ENCODE results near the gene SCGB3A1.

SCGB3A1 gene, protein sequence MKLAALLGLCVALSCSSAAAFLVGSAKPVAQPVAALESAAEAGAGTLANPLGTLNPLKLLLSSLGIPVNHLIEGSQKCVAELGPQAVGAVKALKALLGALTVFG

DNA sequence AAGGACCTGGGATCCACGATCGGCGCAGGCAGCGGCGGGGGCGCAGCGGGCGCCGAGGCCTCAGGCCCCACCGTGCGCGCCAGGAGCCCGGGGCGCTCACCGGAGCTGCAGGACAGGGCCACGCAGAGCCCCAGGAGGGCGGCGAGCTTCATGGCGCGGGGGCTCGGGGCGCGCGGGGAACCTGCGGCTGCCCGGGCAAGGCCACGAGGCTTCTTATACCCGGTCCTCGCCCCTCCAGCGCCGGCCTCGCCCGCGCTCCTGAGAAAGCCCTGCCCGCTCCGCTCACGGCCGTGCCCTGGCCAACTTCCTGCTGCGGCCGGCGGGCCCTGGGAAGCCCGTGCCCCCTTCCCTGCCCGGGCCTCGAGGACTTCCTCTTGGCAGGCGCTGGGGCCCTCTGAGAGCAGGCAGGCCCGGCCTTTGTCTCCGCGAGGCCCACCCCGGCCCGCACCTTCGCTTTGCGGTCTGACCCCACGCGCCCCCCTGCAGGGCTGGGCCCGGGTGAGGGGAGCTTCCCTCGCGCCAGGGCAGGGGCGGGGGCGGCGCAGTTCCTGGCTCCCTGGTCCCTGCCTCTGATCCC, at the start of gene SCGB3A1:
Gene SCGB3A1, minus strand, starts transcription at position 189 of the 577 bp plus-strand sequence. Its CDS starts 37 bp downstream, at position 152.
- DNase-seq (ENCODE audit: low spot score): no peak

DNA sequence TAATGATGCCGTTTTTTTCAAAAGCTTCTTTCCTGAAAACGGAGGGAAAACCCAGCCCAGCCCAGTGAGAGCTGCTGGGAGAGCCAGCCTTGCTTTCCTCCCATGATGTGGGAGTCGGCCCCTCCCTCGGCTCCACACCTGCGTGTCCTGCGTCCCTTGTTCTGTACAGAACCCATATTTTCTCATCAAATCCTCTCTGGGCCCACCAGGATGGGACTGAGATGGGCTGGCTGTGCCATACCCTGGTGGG, 49.2 kb upstream of the SCGB3A1 start:
- DNase-seq (ENCODE audit: low spot score): no peak

DNA sequence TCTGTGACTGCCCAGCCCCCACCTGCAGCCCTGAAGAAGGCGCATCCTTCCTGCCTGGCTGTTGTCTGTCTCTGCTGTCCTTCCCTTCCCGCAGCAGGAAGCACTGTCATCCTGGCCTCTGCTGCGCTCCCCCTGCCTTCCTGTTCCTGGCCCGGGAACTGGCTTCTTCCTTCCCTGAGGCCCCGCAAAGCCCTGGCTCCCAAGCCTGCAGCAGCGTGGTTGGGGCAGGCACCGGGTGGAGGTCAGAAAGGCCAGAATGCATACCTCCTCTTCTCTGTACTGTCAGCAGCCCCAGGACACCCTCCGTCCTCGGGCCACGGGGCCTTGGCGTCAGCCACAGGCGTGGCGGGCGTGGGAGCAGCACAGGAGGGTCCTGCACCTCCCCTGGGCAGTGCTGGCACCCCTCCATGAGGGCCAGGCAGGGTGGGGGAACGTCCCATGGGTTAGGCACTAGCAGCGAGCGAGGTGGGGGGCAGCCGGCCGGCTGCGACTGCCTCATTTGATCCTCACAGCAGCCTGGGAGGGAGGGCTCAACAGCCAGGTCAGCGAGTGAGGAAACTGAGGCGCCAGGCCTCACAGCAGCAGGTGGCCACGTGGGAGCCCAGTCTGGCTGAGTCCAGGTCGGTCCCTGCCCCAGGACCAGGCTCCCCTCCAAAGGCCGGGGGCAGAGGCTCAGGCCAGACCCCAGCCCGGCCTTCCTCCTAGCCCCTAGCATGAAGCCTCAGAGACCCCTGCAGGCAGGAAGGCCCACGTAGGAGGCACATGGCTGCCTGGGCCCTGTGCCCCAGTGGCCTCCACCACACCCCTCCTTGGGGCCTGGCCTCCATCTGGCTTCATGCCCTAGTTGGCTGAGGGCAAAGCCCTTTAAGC, 48.7 kb upstream of the SCGB3A1 start:
- no peak for DNase-seq (ENCODE audit: low spot score)

GRCh38 chr5:180639287-180639686, 48.0 kb upstream of the SCGB3A1 start:
- DNase-seq (ENCODE audit: low spot score): no peak

DNA sequence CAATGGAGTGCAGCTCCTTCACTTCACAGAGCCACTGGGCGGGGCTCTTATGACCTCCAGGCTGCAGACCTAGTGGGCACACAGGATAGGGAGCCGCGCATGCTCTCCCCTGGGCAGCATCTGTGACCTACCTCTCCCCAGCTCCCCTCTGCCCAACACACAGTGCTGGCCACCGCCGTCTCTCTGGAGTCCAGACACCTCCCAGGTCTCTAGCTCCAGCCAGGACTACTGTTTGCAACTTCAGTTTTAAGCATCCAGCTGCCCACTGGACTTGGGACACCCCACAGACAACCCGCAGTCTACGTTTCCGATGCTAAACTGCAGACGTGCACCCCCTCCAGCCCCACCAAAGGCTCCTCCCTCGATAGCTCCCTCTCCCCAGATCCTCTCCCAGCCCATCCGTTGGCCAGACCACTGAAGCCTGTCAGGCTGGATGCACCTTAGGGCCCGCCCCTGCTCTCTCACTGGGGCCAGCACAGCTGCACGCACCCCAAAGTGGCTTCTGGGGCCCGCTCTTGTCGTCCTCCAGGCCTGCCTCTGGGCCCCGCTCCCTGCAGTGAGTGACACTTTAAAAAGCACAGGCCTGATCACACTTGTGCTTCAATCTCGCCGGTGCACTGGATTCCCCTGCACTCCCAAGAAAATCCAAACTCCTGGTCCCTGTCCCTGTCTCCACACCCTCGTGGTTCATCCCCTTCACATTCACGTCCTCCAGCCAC, 46.8 kb upstream of the SCGB3A1 start:
- DNase-seq (ENCODE audit: low spot score): no peak

GRCh38 chr5:180636403-180637075, 45.2 kb upstream of the SCGB3A1 start:
- no peak for DNase-seq (ENCODE audit: low spot score)

- DNase-seq (ENCODE audit: low spot score): no peak
Observed at GRCh38 chr5:180636016-180636402, 44.7 kb upstream of the SCGB3A1 start.

DNA sequence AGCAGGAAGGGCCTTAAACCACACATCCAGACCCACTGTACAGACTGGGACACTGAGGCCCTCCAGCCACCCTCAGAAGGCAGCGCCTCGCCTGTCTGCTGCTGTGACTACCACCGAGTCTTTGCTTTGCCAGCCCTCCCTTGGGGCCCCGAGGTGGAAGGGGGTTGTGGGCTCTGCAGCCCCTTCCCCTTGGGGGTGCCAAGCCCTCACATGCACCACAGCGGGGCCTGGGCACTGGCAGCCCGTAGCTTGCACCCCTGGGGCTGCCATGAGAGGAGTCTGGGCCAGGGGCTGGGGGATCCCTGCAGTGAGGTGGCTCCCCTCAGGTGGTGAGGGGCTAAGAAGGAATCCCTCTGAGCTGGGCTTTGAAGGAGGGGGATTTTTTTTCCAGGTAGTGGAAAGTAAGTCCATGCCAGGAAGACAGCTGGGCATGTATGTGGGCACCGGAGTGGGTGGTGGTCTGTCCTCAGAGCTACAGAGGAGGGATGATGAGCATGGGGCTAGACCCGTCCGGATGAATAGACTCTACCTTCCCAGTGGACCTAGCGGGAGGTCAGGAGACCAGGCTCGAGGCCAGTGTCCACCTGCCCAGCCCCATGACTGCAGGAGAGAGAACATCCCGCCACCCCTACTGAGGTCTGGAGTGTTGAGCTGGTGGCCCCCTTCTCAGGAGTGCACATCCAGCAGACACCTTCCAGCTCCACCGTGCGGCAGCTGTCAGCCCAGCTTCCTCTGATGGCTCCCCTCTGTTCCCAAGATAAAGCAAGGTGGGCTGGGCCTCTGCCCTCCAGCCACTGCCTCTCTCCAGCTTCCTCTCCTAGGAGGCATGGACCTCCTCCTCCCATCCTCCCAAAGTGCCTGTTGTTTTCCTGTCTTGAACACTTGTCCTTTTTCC, 42.2 kb upstream of the SCGB3A1 start:
- DNase-seq (ENCODE audit: low spot score): no peak

GRCh38 chr5:180632768-180633167, 41.5 kb upstream of the SCGB3A1 start:
- no peak for DNase-seq (ENCODE audit: low spot score)

- no peak for DNase-seq (ENCODE audit: low spot score)
Observed at GRCh38 chr5:180631549-180632383, 40.5 kb upstream of the SCGB3A1 start.

DNA sequence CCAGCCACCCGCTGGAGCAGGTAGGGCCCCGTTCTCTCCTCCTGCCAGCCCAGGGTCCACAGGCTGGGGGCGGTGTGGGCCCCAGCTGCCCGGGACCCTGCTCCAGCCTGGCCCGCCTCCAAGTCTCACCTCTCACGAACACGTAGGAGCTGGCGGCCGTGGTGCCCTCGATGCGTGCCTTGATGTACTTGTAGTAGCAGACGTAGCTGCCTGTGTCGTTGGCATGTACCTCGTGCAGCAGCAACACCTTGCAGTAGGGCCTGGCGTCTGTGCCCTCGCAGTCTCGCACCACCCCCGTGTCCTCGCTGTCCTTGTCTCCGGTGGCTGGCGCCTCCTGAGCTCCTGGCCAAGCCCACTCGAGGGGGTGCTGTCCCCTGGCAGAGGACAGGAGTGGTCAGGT, 39.1 kb upstream of the SCGB3A1 start:
- DNase-seq (ENCODE audit: low spot score): no peak

- no peak for DNase-seq (ENCODE audit: low spot score)
Observed at GRCh38 chr5:180629831-180630382, 38.6 kb upstream of the SCGB3A1 start.

DNA sequence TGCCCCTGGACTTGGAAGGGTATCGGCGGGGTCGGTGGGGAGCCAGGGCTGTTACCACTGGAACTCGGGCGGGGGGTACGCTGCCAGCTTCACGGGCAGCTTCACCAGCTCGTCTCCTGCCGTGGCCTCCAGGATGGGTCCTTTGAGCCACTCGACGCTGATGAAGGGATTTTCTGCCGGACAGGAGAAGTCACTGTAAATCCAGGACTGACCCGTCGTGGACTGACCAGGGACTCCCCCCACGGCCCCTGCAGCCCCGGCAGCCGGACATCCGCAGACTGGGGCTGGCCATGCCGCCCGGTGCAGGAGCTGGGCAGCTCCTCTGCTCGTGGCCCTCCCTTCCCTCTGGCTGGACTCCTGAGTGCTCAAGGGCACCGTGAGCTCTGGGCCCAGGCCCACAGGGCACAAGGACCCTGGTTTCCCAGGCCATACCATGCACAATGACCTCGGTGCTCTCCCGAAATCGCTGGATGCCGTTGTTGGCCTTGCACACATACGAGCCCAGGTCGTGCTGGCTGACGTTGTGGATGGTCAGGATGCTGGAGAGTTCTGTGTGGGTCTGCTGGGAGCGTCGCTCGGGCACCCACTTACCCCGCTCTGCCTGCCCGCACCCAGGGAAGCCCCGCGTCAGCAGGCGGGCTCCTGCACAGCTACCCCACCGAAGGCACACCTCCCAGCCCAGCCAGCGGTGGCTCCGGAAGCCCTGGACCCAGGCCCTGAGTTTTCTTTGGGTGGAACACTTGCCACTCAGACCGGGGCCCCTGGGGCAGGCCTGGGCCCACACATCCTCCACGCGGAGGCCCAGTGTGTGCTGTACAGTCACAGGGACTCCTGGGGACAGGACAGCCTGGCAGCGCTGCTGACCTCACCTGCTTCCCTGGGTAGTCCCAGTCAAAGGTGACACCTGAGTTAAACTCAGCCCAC, 37.8 kb upstream of the SCGB3A1 start:
- no peak for DNase-seq (ENCODE audit: low spot score)

DNA sequence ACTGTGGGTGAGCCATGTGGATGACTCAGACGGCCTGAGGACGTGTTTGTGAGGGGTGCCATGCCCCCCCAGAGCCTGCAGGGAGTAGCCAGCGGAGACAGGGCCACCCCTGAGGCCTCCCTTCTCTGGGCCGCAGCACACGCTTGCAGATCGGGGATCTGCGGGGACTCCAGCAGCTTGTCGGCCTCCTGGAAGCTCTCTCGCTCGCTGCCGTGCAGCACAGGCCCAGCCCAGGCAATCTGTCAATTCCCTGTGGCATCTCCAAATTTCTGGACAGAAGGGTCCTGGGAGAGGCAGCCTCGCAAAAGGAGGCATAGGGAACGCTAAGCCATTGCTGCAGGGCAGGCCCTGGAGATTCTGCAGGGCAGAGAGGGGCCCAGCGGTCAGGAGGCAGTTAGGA, 36.9 kb upstream of the SCGB3A1 start:
- DNase-seq (ENCODE audit: low spot score): no peak

DNA sequence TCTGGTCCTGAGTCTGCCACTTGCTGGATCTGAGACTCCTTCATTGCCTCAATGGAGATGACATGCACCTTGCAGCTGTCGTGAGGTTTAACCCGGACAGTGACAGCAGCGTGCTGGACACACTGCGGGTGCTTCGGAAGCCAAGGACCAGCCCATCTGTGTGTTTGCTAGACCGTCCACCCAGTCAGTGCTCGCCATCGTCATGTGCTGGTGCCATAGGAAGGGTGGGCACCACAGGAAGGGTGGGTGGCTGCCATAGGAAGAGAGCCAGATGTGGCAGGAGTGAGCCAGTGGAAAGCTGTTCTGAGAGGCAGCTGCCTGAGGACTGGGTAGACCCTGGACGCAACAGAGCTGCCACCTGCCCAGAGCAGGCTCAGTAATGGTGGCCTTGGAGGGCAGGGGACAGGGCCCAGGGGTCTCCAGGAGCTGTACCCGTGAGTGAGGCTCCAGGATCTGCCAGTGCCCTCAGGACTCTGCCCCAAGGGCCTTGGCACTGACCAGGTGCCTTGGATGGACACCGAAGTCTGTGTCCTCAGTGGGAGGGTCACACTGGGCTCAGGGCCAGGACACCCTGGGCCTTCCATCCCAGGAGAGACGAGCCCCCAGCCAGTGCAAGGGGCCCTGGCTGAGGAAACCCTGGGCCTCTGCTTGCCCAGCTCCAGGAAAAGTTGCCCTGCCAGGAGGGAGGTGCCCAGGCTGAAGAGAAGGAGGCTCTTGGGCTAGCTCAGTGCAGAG, 36.3 kb upstream of the SCGB3A1 start:
- no peak for DNase-seq (ENCODE audit: low spot score)

GRCh38 chr5:180626661-180627385, 35.5 kb upstream of the SCGB3A1 start:
- no peak for DNase-seq (ENCODE audit: low spot score)

GRCh38 chr5:180625791-180626660, 34.7 kb upstream of the SCGB3A1 start:
- no peak for DNase-seq (ENCODE audit: low spot score)
